ENCODE measurements around the gene PCDHGA1. TPM values are rescaled to one million over a fixed set of nuclear protein-coding genes. Genes with fewer than 3 reads are reported as not detected.
A peak's percentile ranks its signal among the peaks of the same experiment; 100 is the strongest.

The PCDHGA1 gene
- total and polyA plus RNA-seq, 10 donors: 0.04 to 0.52 (median 0.25) TPM; not detected in 1

- intact Hi-C loops (cut with DNase I; ENCODE audit: low total_unique reads): no loop called here
- H3K27me3 ChIP-seq (replicated peaks in 1 of 7): peaks cover 0 to 48% (median 14%) of the 10 kb centered on the region in 7 donors
- H3K27ac ChIP-seq: peak overlapping the region in 4 of 8 donors; percentile 74 to 85 (median 82)
- no peak for DNase-seq
- peaks cover 0 to 55% (median 35%) of the 10 kb centered on the region in 6 donors for H3K4me1 ChIP-seq
- H3K4me3 ChIP-seq: peak overlapping the region; percentile 31 to 69 (median 52)
- H3K9me3 ChIP-seq: no peaks in the 10 kb centered on the region
- no peak for TF ChIP-seq CTCF (IDR thresholded peaks at IDR 0.05 in 8 of 11, conservative IDR thresholded peaks at IDR 0.05 in 3 of 11)
- no peaks in the 10 kb centered on the region for H3K36me3 ChIP-seq
- 17 to 40% (median 28%) methylated on average over 24 of the region's 24 CpGs for WGBS, 5 donors
Observed at GRCh38 chr5:141477044-141477575, 146.8 kb downstream of the PCDHGA1 start.

GRCh38 chr5:141477815-141478214 is 147.5 kb downstream of the PCDHGA1 start:
- Histone ChIP-seq H3K4me1 (peaks cover 0 to 55% (median 35%) of the 10 kb centered on the region in 6 donors), H3K27me3 (replicated peaks in 1 of 7) (peaks cover 0 to 54% (median 14%) of the 10 kb centered on the region in 7 donors), H3K9me3 (no peaks in the 10 kb centered on the region), H3K4me3 (peak overlapping the region in 5 of 8 donors; percentile 12 to 69 (median 53)), H3K36me3 (no peaks in the 10 kb centered on the region), H3K27ac (no peak overlapping the region)
- WGBS, 5 donors: 46 to 84% (median 55%) methylated on average over 12 to 13 of the region's 13 CpGs
- TF ChIP-seq POLR2AphosphoS5 (IDR thresholded peaks at IDR 0.05) (no peak), CTCF (IDR thresholded peaks at IDR 0.05 in 8 of 11, conservative IDR thresholded peaks at IDR 0.05 in 3 of 11) (peak in 1 of 11 experiments; percentile 1)
- intact Hi-C loops (cut with DNase I; ENCODE audit: low total_unique reads): no loop called here
- DNase-seq: no peak

- peaks cover 0 to 59% (median 14%) of the 10 kb centered on the region in 7 donors for H3K27me3 ChIP-seq (replicated peaks in 1 of 7)
- peaks cover 0 to 55% (median 35%) of the 10 kb centered on the region in 6 donors for H3K4me1 ChIP-seq
- intact Hi-C loops (cut with DNase I; ENCODE audit: low total_unique reads): no loop called here
- DNase-seq: no peak
- no peak overlapping the region for H3K27ac ChIP-seq
- TF ChIP-seq POLR2A (IDR thresholded peaks at IDR 0.05): no peak
- no peak for TF ChIP-seq POLR2AphosphoS5 (IDR thresholded peaks at IDR 0.05)
- no peak for TF ChIP-seq CTCF (IDR thresholded peaks at IDR 0.05 in 8 of 11, conservative IDR thresholded peaks at IDR 0.05 in 3 of 11)
- H3K36me3 ChIP-seq: no peaks in the 10 kb centered on the region
- peak overlapping the region in 3 of 8 donors; percentile 12 to 69 (median 12) for H3K4me3 ChIP-seq
- WGBS, 5 donors: 44 to 57% (median 47%) methylated on average over 20 of the region's 20 CpGs
- no peaks in the 10 kb centered on the region for H3K9me3 ChIP-seq
Observed at GRCh38 chr5:141478321-141478945, 148.1 kb downstream of the PCDHGA1 start.

- H3K36me3 ChIP-seq: no peaks in the 10 kb centered on the region
- no peak for DNase-seq
- H3K9me3 ChIP-seq: no peaks in the 10 kb centered on the region
- no peak overlapping the region for H3K27ac ChIP-seq
- no peak for TF ChIP-seq POLR2AphosphoS5 (IDR thresholded peaks at IDR 0.05)
- TF ChIP-seq CTCF (IDR thresholded peaks at IDR 0.05 in 8 of 11, conservative IDR thresholded peaks at IDR 0.05 in 3 of 11): no peak
- no peak for TF ChIP-seq POLR2A (IDR thresholded peaks at IDR 0.05)
- intact Hi-C loops (cut with DNase I; ENCODE audit: low total_unique reads): no loop called here
- H3K4me3 ChIP-seq: no peak overlapping the region
- H3K4me1 ChIP-seq: peaks cover 0 to 65% (median 44%) of the 10 kb centered on the region in 6 donors
- peaks cover 0 to 72% (median 23%) of the 10 kb centered on the region in 7 donors for H3K27me3 ChIP-seq (replicated peaks in 1 of 7)
Observed at GRCh38 chr5:141479776-141480175, 149.5 kb downstream of the PCDHGA1 start.

All from spleen (tissue), 11 donors.